ENCODE measurements around the gene HMCES. TPM values are rescaled to one million over a fixed set of nuclear protein-coding genes. Genes with fewer than 3 reads are reported as not detected.

HMCES gene
- total RNA-seq, 2 donors from 2014 or later, result 10.1 to 14.5 TPM

GRCh38 chr3:129315223-129315997 lies 36.7 kb downstream of the HMCES start:
- Histone ChIP-seq H3K27me3 (no peaks in the 10 kb centered on the region), H3K9me3 (no peaks in the 10 kb centered on the region), H3K36me3 (replicated peaks in 1 of 2; ENCODE audit: insufficient read depth in 1 of 2, low read depth in 2 of 2) (no peaks in the 10 kb centered on the region), H3K4me1 (peaks cover 28% of the 10 kb centered on the region), H3K27ac (peak overlapping the region; percentile 37 to 86 (median 80)), H3K4me3 (peak overlapping the region; percentile 82 to 86)
- intact Hi-C loops (cut with DNase I), result no loop called here
- ATAC-seq, result peak; percentile 4
- TF ChIP-seq POLR2A (IDR thresholded peaks at IDR 0.05) (peak in 1 of 3 donors; percentile 36), CTCF (IDR thresholded peaks at IDR 0.05) (no peak)
- 0% methylated on average over 12 to 77 of the region's 80 CpGs for WGBS, 2 donors
- DNase-seq, result peak; percentile 45 to 55 (median 46)

GRCh38 chr3:129315998-129316247 lies 37.3 kb downstream of the HMCES start:
- peak; percentile 11 for ATAC-seq

GRCh38 chr3:129316248-129317013 lies 37.8 kb downstream of the HMCES start:
- whole genome bisulfite sequencing, 2 donors, result 0% methylated on average over 60 of the region's 65 CpGs; no CpG with 5 or more reads in 1 of the 2 donors
- Histone ChIP-seq H3K4me3 (peak overlapping the region; percentile 82 to 86), H3K4me1 (peaks cover 28% of the 10 kb centered on the region), H3K27ac (peak overlapping the region; percentile 42 to 86 (median 80)), H3K27me3 (no peaks in the 10 kb centered on the region), H3K9me3 (no peaks in the 10 kb centered on the region), H3K36me3 (replicated peaks in 1 of 2; ENCODE audit: insufficient read depth in 1 of 2, low read depth in 2 of 2) (no peaks in the 10 kb centered on the region)
- DNase-seq (peak; percentile 83 to 91 (median 86)), ATAC-seq (peak; percentile 55)
- intact Hi-C loops (cut with DNase I), result no loop called here
- peak; percentile 99 to 100 (median 99) for TF ChIP-seq POLR2A (IDR thresholded peaks at IDR 0.05)
- TF ChIP-seq CTCF (IDR thresholded peaks at IDR 0.05), result peak; percentile 20 to 44 (median 38)

More at GRCh38 chr3:129315998-129316247, 37.3 kb downstream of the HMCES start:
- Histone ChIP-seq H3K4me1 (peaks cover 28% of the 10 kb centered on the region), H3K4me3 (peak overlapping the region; percentile 82 to 86), H3K27me3 (no peaks in the 10 kb centered on the region), H3K27ac (peak overlapping the region; percentile 37 to 86 (median 80)), H3K9me3 (no peaks in the 10 kb centered on the region), H3K36me3 (replicated peaks in 1 of 2; ENCODE audit: insufficient read depth in 1 of 2, low read depth in 2 of 2) (no peaks in the 10 kb centered on the region)
- whole genome bisulfite sequencing, 2 donors, result 1% methylated on average over 17 of the region's 34 CpGs; no CpG with 5 or more reads in 1 of the 2 donors
- no peak for TF ChIP-seq POLR2A (IDR thresholded peaks at IDR 0.05)
- no peak for TF ChIP-seq CTCF (IDR thresholded peaks at IDR 0.05)
- no peak for DNase-seq
- intact Hi-C loops (cut with DNase I), result no loop called here

- Histone ChIP-seq H3K27ac (peak overlapping the region; percentile 42 to 86 (median 80)), H3K36me3 (replicated peaks in 1 of 2; ENCODE audit: insufficient read depth in 1 of 2, low read depth in 2 of 2) (no peaks in the 10 kb centered on the region), H3K4me1 (peaks cover 28% of the 10 kb centered on the region), H3K27me3 (no peaks in the 10 kb centered on the region), H3K9me3 (no peaks in the 10 kb centered on the region), H3K4me3 (peak overlapping the region in 1 of 2 donors; percentile 82)
- ATAC-seq (no peak), DNase-seq (peak in 2 of 4 donors; percentile 11 to 37)
- WGBS, 2 donors, result 25 to 63% methylated on average over 7 to 15 of the region's 15 CpGs
- intact Hi-C loops (cut with DNase I), result no loop called here
- TF ChIP-seq CTCF (IDR thresholded peaks at IDR 0.05), result no peak
- no peak for TF ChIP-seq POLR2A (IDR thresholded peaks at IDR 0.05)
These were observed 38.5 kb downstream of the HMCES start for GRCh38 chr3:129317014-129317771.
